ENCODE measurements around the gene RALB.

DNA sequence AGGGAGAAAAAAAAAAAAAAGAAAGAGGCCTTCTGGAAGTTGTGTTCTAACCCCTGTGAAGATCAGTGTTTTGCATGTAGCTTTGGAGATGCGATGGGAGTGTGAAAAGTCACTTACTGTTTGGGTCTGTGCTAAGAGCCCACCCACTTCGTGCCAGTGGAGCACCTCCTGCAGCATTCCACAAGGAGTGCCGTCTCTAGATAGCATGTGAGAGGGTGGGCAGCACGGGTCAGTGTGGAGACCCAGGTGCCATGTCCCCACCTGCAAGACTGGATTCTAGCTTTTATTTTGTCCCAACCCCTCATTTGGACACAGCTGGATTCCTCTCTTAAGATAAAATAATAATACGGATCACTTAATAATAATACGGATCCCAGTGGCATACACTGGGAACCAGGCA is 17.0 kb upstream of the RALB start:
- TF ChIP-seq CTCF (IDR thresholded peaks at IDR 0.05) (no peak), POLR2A (IDR thresholded peaks at IDR 0.05) (no peak), POLR2AphosphoS5 (IDR thresholded peaks at IDR 0.05) (no peak), EP300 (IDR thresholded peaks at IDR 0.05) (no peak)

Data from stomach (tissue), 4 donors.